ENCODE results near the gene AFDN.

The AFDN gene

GRCh38 chr6:167906899-167907298 lies 80.2 kb downstream of the AFDN start:
- H3K4me2 ChIP-seq: no peak overlapping the region
- H3K36me3 ChIP-seq (ENCODE audit: insufficient read depth): no peaks in the 10 kb centered on the region
- H2AFZ ChIP-seq (ENCODE audit: low read depth): no peak overlapping the region
- H3K9ac ChIP-seq: no peak overlapping the region
- H3K27ac ChIP-seq: no peak overlapping the region
- H4K20me1 ChIP-seq (ENCODE audit: insufficient read depth): no peaks in the 10 kb centered on the region
- no peak for TF ChIP-seq CTCF (conservative IDR thresholded peaks at IDR 0.05; ENCODE audit: low read depth, low read length)
- no peak overlapping the region for H3K4me3 ChIP-seq (IDR thresholded peaks at IDR 0.05; ENCODE audit: insufficient read depth, low read depth, low read length)
- H3K4me1 ChIP-seq (ENCODE audit: low read depth, poor library complexity, severe bottlenecking): no peaks in the 10 kb centered on the region
- no peaks in the 10 kb centered on the region for H3K27me3 ChIP-seq (ENCODE audit: insufficient read depth, low read depth)
- no peaks in the 10 kb centered on the region for H3K79me2 ChIP-seq (ENCODE audit: insufficient read depth, low read depth)

- no peaks in the 10 kb centered on the region for H3K4me1 ChIP-seq (ENCODE audit: low read depth, poor library complexity, severe bottlenecking)
- TF ChIP-seq CTCF (conservative IDR thresholded peaks at IDR 0.05; ENCODE audit: low read depth, low read length): peak; percentile 52
- no peak overlapping the region for H3K9ac ChIP-seq
- no peak overlapping the region for H3K27ac ChIP-seq
- no peaks in the 10 kb centered on the region for H3K27me3 ChIP-seq (ENCODE audit: insufficient read depth, low read depth)
- H3K79me2 ChIP-seq (ENCODE audit: insufficient read depth, low read depth): no peaks in the 10 kb centered on the region
- no peaks in the 10 kb centered on the region for H3K36me3 ChIP-seq (ENCODE audit: insufficient read depth)
- no peaks in the 10 kb centered on the region for H4K20me1 ChIP-seq (ENCODE audit: insufficient read depth)
- H3K4me3 ChIP-seq (IDR thresholded peaks at IDR 0.05; ENCODE audit: insufficient read depth, low read depth, low read length): no peak overlapping the region
- H3K4me2 ChIP-seq: no peak overlapping the region
- H2AFZ ChIP-seq (ENCODE audit: low read depth): no peak overlapping the region
Measured at GRCh38 chr6:167907837-167908681, 81.3 kb downstream of the AFDN start.

- H3K9ac ChIP-seq: no peak overlapping the region
- no peaks in the 10 kb centered on the region for H3K79me2 ChIP-seq (ENCODE audit: insufficient read depth, low read depth)
- TF ChIP-seq CTCF (conservative IDR thresholded peaks at IDR 0.05; ENCODE audit: low read depth, low read length): no peak
- 0 out of 2 replicates have a peak, but pooled peaks cover under 1% of the 10 kb centered on the region for H3K36me3 ChIP-seq (ENCODE audit: insufficient read depth)
- no peaks in the 10 kb centered on the region for H3K4me1 ChIP-seq (ENCODE audit: low read depth, poor library complexity, severe bottlenecking)
- no peaks in the 10 kb centered on the region for H4K20me1 ChIP-seq (ENCODE audit: insufficient read depth)
- H3K4me3 ChIP-seq (IDR thresholded peaks at IDR 0.05; ENCODE audit: insufficient read depth, low read depth, low read length): no peak overlapping the region
- no peak overlapping the region for H2AFZ ChIP-seq (ENCODE audit: low read depth)
- H3K27me3 ChIP-seq (ENCODE audit: insufficient read depth, low read depth): no peaks in the 10 kb centered on the region
- H3K4me2 ChIP-seq: no peak overlapping the region
- no peak overlapping the region for H3K27ac ChIP-seq
Measured at GRCh38 chr6:167910007-167910406, 83.3 kb downstream of the AFDN start.

GRCh38 chr6:167910652-167911051 lies 83.9 kb downstream of the AFDN start:
- H3K27me3 ChIP-seq (ENCODE audit: insufficient read depth, low read depth): no peaks in the 10 kb centered on the region
- no peak overlapping the region for H3K27ac ChIP-seq
- no peak overlapping the region for H2AFZ ChIP-seq (ENCODE audit: low read depth)
- no peak for TF ChIP-seq CTCF (conservative IDR thresholded peaks at IDR 0.05; ENCODE audit: low read depth, low read length)
- H3K36me3 ChIP-seq (ENCODE audit: insufficient read depth): 0 out of 2 replicates have a peak, but pooled peaks cover 2% of the 10 kb centered on the region
- H3K4me1 ChIP-seq (ENCODE audit: low read depth, poor library complexity, severe bottlenecking): no peaks in the 10 kb centered on the region
- H3K9ac ChIP-seq: no peak overlapping the region
- no peak overlapping the region for H3K4me3 ChIP-seq (IDR thresholded peaks at IDR 0.05; ENCODE audit: insufficient read depth, low read depth, low read length)
- H3K79me2 ChIP-seq (ENCODE audit: insufficient read depth, low read depth): no peaks in the 10 kb centered on the region
- no peak overlapping the region for H3K4me2 ChIP-seq
- H4K20me1 ChIP-seq (ENCODE audit: insufficient read depth): no peaks in the 10 kb centered on the region

Measured in KMS-11 (cell line).